ENCODE results near the gene ANKRD52. TPM values are rescaled to one million over a fixed set of nuclear protein-coding genes. Genes with fewer than 3 reads are reported as not detected.

Gene ANKRD52
- total and polyA plus RNA-seq, 9 of the 15 experiments (the other 6 are each of a cell fraction or from before 2014, with no cell fraction given), result 0.52 to 46.8 (median 7.9) TPM

DNA sequence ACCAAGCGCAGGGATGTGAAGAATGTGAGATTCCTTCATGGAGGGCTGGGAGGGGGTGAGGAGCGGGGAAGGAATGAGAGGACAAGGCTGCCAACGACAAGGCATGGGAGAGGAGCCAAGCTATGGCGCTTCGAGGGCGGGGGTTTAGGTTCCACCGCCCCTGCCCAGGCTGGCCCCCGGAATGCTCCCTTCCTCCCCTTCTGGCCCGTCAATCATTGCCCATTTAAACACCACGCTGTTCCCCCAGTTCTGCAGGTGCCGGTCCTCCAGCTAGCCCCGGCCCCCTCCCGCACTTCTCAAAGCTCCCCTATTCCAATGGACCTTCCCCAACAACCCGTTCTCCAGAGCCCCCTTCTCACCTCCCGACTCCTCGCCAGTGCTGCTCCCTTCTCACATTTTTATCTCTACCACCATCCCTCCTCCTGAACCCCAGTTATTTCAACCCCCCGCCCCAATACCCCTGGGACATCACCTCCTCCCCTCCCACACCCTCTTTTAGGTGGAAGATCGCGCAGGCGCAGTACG is 36.9 kb downstream of the ANKRD52 start (continued):
- TF ChIP-seq, protein P1, sequence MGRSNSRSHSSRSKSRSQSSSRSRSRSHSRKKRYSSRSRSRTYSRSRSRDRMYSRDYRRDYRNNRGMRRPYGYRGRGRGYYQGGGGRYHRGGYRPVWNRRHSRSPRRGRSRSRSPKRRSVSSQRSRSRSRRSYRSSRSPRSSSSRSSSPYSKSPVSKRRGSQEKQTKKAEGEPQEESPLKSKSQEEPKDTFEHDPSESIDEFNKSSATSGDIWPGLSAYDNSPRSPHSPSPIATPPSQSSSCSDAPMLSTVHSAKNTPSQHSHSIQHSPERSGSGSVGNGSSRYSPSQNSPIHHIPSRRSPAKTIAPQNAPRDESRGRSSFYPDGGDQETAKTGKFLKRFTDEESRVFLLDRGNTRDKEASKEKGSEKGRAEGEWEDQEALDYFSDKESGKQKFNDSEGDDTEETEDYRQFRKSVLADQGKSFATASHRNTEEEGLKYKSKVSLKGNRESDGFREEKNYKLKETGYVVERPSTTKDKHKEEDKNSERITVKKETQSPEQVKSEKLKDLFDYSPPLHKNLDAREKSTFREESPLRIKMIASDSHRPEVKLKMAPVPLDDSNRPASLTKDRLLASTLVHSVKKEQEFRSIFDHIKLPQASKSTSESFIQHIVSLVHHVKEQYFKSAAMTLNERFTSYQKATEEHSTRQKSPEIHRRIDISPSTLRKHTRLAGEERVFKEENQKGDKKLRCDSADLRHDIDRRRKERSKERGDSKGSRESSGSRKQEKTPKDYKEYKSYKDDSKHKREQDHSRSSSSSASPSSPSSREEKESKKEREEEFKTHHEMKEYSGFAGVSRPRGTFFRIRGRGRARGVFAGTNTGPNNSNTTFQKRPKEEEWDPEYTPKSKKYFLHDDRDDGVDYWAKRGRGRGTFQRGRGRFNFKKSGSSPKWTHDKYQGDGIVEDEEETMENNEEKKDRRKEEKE (IDR thresholded peaks at IDR 0.05; ENCODE audit: borderline replicate concordance in 1 of 2, control insufficient read depth in 1 of 2, low read depth in 2 of 2, low read length in 1 of 2), result peak in 1 of 2 experiments; percentile 86; a peak in 2 of 4 replicates
- no peak for TF ChIP-seq FOXA3 (CRISPR knock-in tag; conservative IDR thresholded peaks at IDR 0.05 in 1 of 2, IDR thresholded peaks at IDR 0.05 in 1 of 2)
- TF ChIP-seq, protein P2, sequence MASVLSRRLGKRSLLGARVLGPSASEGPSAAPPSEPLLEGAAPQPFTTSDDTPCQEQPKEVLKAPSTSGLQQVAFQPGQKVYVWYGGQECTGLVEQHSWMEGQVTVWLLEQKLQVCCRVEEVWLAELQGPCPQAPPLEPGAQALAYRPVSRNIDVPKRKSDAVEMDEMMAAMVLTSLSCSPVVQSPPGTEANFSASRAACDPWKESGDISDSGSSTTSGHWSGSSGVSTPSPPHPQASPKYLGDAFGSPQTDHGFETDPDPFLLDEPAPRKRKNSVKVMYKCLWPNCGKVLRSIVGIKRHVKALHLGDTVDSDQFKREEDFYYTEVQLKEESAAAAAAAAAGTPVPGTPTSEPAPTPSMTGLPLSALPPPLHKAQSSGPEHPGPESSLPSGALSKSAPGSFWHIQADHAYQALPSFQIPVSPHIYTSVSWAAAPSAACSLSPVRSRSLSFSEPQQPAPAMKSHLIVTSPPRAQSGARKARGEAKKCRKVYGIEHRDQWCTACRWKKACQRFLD (CRISPR knock-in tag; IDR thresholded peaks at IDR 0.05), result no peak
- TF ChIP-seq, protein P3, sequence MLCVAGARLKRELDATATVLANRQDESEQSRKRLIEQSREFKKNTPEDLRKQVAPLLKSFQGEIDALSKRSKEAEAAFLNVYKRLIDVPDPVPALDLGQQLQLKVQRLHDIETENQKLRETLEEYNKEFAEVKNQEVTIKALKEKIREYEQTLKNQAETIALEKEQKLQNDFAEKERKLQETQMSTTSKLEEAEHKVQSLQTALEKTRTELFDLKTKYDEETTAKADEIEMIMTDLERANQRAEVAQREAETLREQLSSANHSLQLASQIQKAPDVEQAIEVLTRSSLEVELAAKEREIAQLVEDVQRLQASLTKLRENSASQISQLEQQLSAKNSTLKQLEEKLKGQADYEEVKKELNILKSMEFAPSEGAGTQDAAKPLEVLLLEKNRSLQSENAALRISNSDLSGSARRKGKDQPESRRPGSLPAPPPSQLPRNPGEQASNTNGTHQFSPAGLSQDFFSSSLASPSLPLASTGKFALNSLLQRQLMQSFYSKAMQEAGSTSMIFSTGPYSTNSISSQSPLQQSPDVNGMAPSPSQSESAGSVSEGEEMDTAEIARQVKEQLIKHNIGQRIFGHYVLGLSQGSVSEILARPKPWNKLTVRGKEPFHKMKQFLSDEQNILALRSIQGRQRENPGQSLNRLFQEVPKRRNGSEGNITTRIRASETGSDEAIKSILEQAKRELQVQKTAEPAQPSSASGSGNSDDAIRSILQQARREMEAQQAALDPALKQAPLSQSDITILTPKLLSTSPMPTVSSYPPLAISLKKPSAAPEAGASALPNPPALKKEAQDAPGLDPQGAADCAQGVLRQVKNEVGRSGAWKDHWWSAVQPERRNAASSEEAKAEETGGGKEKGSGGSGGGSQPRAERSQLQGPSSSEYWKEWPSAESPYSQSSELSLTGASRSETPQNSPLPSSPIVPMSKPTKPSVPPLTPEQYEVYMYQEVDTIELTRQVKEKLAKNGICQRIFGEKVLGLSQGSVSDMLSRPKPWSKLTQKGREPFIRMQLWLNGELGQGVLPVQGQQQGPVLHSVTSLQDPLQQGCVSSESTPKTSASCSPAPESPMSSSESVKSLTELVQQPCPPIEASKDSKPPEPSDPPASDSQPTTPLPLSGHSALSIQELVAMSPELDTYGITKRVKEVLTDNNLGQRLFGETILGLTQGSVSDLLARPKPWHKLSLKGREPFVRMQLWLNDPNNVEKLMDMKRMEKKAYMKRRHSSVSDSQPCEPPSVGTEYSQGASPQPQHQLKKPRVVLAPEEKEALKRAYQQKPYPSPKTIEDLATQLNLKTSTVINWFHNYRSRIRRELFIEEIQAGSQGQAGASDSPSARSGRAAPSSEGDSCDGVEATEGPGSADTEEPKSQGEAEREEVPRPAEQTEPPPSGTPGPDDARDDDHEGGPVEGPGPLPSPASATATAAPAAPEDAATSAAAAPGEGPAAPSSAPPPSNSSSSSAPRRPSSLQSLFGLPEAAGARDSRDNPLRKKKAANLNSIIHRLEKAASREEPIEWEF (CRISPR knock-in tag; IDR thresholded peaks at IDR 0.05), result no peak
- TF ChIP-seq ZNF384 (IDR thresholded peaks at IDR 0.05; ENCODE audit: low read depth, low read length), result no peak
- no peak for TF ChIP-seq ZBTB8A (IDR thresholded peaks at IDR 0.05; ENCODE audit: partially characterized antibody)
- TF ChIP-seq ADNP (tag; IDR thresholded peaks at IDR 0.05), result no peak
- TF ChIP-seq, protein P4, sequence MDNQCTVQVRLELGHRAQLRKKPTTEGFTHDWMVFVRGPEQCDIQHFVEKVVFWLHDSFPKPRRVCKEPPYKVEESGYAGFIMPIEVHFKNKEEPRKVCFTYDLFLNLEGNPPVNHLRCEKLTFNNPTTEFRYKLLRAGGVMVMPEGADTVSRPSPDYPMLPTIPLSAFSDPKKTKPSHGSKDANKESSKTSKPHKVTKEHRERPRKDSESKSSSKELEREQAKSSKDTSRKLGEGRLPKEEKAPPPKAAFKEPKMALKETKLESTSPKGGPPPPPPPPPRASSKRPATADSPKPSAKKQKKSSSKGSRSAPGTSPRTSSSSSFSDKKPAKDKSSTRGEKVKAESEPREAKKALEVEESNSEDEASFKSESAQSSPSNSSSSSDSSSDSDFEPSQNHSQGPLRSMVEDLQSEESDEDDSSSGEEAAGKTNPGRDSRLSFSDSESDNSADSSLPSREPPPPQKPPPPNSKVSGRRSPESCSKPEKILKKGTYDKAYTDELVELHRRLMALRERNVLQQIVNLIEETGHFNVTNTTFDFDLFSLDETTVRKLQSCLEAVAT (IDR thresholded peaks at IDR 0.05), result peak in 1 of 2 experiments; percentile 15; a peak in 1 of 4 replicates
- no peak for TF ChIP-seq ATF1 (CRISPR knock-in tag; IDR thresholded peaks at IDR 0.05)
- no peak for TF ChIP-seq ATF1 (tag; IDR thresholded peaks at IDR 0.05)
- no peak for TF ChIP-seq POLR3A (IDR thresholded peaks at IDR 0.05; ENCODE audit: borderline replicate concordance, extremely low read depth, insufficient read depth, insufficient read length)
- no peak for TF ChIP-seq NR3C1 (CRISPR knock-in tag; IDR thresholded peaks at IDR 0.05)
- no peak for TF ChIP-seq ZKSCAN3 (CRISPR knock-in tag; IDR thresholded peaks at IDR 0.05)
- TF ChIP-seq TEAD1 (CRISPR knock-in tag; IDR thresholded peaks at IDR 0.05), result 0 out of 4 replicates have a peak, but pooled peaks of 1 of the 2 experiments have one; percentile 24
- TF ChIP-seq, protein P5, sequence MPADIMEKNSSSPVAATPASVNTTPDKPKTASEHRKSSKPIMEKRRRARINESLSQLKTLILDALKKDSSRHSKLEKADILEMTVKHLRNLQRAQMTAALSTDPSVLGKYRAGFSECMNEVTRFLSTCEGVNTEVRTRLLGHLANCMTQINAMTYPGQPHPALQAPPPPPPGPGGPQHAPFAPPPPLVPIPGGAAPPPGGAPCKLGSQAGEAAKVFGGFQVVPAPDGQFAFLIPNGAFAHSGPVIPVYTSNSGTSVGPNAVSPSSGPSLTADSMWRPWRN (IDR thresholded peaks at IDR 0.05; ENCODE audit: low read depth), result no peak

Measured in K562 (cell line).